ENCODE data around the gene CECR2.
A peak's percentile ranks its signal among the peaks of the same experiment; 100 is the strongest.

Gene CECR2

GRCh38 chr22:17523925-17524324, 154.7 kb downstream of the CECR2 start:
- no peak for TF ChIP-seq ARNTL (CRISPR knock-in tag; IDR thresholded peaks at IDR 0.05; ENCODE audit: borderline replicate concordance, low read depth)
- no peak for TF ChIP-seq TOX (CRISPR knock-in tag; IDR thresholded peaks at IDR 0.05; ENCODE audit: borderline replicate concordance)
- TF ChIP-seq ZNF70 (CRISPR knock-in tag; IDR thresholded peaks at IDR 0.05) = no peak
- no peak for ATAC-seq

GRCh38 chr22:17536269-17536668, 167.0 kb downstream of the CECR2 start:
- TF ChIP-seq PATZ1 (CRISPR knock-in tag; IDR thresholded peaks at IDR 0.05; ENCODE audit: borderline replicate concordance) = no peak
- no peak for TF ChIP-seq TSHZ2 (CRISPR knock-in tag; IDR thresholded peaks at IDR 0.05)
- no peak for TF ChIP-seq ZFP3 (CRISPR knock-in tag; IDR thresholded peaks at IDR 0.05)
- no peak for TF ChIP-seq ZNF565 (CRISPR knock-in tag; conservative IDR thresholded peaks at IDR 0.05; ENCODE audit: low read depth)
- no peak for TF ChIP-seq RARB (CRISPR knock-in tag; IDR thresholded peaks at IDR 0.05)
- peak; percentile 64 for ATAC-seq

- no peak for TF ChIP-seq TCF4 (CRISPR knock-in tag; IDR thresholded peaks at IDR 0.05; ENCODE audit: borderline replicate concordance)
- TF ChIP-seq RARB (CRISPR knock-in tag; IDR thresholded peaks at IDR 0.05) = no peak
- no peak for TF ChIP-seq ESRRG (CRISPR knock-in tag; IDR thresholded peaks at IDR 0.05)
- TF ChIP-seq POU6F1 (CRISPR knock-in tag; IDR thresholded peaks at IDR 0.05; ENCODE audit: borderline replicate concordance, low read depth) = no peak
- TF ChIP-seq TOX (CRISPR knock-in tag; IDR thresholded peaks at IDR 0.05; ENCODE audit: borderline replicate concordance) = no peak
- no peak for TF ChIP-seq PATZ1 (CRISPR knock-in tag; IDR thresholded peaks at IDR 0.05; ENCODE audit: borderline replicate concordance)
- no peak for TF ChIP-seq CSDC2 (CRISPR knock-in tag; IDR thresholded peaks at IDR 0.05)
- TF ChIP-seq ZFP30 (CRISPR knock-in tag; IDR thresholded peaks at IDR 0.05) = no peak
- no peak for TF ChIP-seq ZNF70 (CRISPR knock-in tag; IDR thresholded peaks at IDR 0.05)
- no peak for TF ChIP-seq ZC3H10 (CRISPR knock-in tag; IDR thresholded peaks at IDR 0.05)
- no peak for TF ChIP-seq PPARA (CRISPR knock-in tag; IDR thresholded peaks at IDR 0.05; ENCODE audit: borderline replicate concordance)
- no peak for ATAC-seq
Measured at GRCh38 chr22:17537155-17537554, 167.9 kb downstream of the CECR2 start.

- ATAC-seq = no peak
- TF ChIP-seq PATZ1 (CRISPR knock-in tag; IDR thresholded peaks at IDR 0.05; ENCODE audit: borderline replicate concordance) (no peak), TCF4 (CRISPR knock-in tag; IDR thresholded peaks at IDR 0.05; ENCODE audit: borderline replicate concordance) (no peak), ZNF8 (CRISPR knock-in tag; IDR thresholded peaks at IDR 0.05) (no peak), TSHZ2 (CRISPR knock-in tag; IDR thresholded peaks at IDR 0.05) (no peak), RARB (CRISPR knock-in tag; IDR thresholded peaks at IDR 0.05) (no peak)
Measured at GRCh38 chr22:17540481-17540880, 171.2 kb downstream of the CECR2 start.

All from SK-N-SH treated with all-trans-retinoic acid at 6 μM for 48 hours (cell line).